IPS DF 4.7 (cell line): Measurements from ENCODE around the gene HSD11B1L.
"Not testable (repeated sequence)": the region's sequence is repeated elsewhere in the genome, so short reads cannot be mapped to it uniquely, and the experiment has no call there.

ENCODE experiments used
- DNase-seq: peaks from one replicate; pipeline ENCODE4 v3.0.0-alpha.2; 2013; ENCODE audit warnings: low spot score; ENCODE audit errors: extremely low read depth

HSD11B1L gene

DNA sequence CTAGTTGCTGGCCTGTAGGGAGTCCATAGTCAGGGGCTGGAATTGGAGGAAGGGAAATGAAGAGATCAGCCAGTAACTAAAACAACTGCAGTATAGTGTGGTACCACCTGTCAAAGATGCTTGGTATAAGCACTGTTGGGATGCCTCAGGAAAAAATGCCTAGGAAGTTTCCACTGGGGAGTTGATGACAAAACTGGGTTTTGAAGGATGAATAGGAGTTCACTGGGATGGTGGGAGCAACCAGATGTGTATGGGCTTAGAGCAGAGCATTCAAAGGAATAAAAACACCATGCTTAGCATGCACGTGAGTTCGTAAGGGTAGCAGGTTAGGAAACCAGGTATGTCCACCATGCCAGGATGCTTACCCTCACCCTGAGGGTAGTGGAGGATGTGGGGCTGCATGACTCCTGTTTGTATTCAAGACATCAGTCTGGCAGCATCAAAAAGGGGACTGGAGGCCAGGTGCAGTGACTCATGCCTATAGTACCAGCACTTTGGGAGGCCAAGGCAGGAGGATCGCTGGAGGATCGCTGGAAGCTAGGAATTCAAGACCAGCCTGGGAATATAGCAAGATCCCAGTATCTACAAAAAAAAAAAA, 46.7 kb downstream of the HSD11B1L start:
- DNase-seq: no peak

DNA sequence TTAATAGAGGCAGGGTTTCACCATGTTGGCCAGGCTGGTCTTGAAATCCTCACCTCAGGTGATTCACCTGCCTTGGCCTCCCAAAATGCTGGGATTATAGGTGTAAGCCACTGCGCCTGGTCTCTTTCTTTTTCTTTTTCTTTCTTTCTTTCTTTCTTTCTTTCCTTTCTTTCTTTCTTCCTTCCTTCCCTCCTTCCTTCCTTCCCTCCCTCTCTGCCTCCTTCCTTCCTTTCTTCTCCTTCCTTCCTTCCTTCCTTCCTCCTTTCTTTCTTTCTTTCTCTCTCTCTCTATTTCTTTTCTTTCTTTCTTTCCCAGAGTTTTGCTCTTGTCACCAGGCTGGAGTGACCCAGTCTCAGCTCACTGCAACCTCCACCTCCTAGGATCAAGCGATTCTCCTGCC, 52.3 kb downstream of the HSD11B1L start:
- DNase-seq: not testable (repeated sequence)
